CD1c-positive myeloid dendritic cell (primary cell): ENCODE data around the gene CNTN5.

ENCODE experiments used
- DNase-seq: peaks from one replicate; pipeline ENCODE4 v3.0.0-alpha.2; 2016; ENCODE audit errors: extremely low spot score

The CNTN5 gene

DNA sequence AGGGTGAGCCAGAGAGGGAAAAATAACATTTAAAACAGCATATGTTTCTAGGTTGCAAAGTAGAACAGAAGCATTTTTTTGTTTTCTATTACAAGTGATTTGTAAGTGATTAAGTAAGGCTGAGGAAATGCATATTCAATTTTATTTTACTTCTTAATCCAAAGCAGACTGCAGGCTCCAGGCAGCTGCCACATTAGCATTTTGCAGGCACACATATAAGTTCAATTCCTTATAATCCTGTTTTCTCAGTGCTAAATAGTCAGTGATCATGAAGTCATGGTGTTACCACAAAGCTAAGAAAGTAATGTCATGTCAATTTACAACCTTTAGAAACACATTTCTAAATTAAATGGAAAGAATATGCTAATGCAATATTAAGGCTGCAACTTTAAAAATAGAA is 149.8 kb downstream of the CNTN5 start:
- DNase-seq = no peak

GRCh38 chr11:99171330-99171729 is 150.6 kb downstream of the CNTN5 start:
- DNase-seq = no peak

DNA sequence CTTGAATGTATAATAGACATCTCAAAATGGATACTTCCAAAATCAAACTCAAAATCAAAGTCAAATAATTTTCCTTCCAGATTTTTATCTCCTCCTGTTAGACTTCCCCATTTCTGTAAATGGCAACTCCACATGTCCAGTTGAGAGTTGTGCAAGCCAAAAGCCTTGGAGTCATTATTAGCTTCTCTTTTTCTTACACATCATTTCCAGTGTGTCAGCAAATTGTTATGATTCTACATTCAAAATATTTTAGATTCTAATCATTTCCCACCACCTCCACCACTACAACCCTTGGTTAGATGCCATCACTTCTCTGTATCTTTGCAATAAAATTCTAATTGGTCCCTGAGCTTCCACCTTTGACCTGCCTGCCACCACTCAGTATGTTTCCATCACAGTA is 155.7 kb downstream of the CNTN5 start:
- DNase-seq = no peak

GRCh38 chr11:99177446-99177845 is 156.7 kb downstream of the CNTN5 start:
- DNase-seq = no peak

- no peak for DNase-seq
Observed at GRCh38 chr11:99184146-99184545, 163.4 kb downstream of the CNTN5 start.

- DNase-seq = no peak
Observed at GRCh38 chr11:99188221-99188620, 167.5 kb downstream of the CNTN5 start.

DNA sequence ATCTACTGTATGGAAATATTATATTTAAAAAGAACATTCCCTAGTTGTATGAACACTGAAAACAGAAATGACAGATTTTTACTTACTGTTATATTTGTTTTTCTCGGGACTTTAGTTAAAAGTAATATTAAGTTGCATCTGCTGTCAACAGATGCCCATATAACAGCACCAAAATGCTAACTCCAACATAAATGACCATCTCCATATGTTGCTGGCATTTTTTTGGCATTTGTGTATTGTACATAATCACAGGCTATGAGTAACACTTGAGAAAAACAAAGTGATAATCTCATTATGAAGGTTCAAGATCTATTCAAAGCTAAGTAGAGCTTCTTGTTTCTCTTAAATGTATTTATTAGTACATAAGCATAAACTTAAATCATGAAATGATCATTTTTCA is 172.0 kb downstream of the CNTN5 start:
- DNase-seq = no peak

DNA sequence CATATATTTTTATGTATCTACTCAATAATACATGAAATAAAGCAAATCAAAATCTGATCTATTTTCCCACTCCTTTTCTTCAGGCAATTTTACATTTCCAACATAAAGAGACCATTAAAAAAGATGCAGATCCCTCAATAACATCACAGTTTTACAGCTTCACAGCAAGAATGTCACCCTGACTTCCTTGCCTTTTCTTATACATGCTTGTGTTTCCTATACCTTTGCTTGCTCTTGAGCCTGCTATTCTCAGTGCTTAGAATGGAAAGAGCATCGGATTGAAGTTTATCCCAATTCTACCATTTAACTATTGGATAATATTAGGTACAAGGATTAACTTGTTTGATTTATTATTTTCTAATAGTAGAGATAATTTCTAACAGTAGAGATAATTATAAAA is 176.7 kb downstream of the CNTN5 start:
- no peak for DNase-seq

GRCh38 chr11:99198215-99198614 is 177.5 kb downstream of the CNTN5 start:
- DNase-seq = no peak

GRCh38 chr11:99199341-99199740 is 178.6 kb downstream of the CNTN5 start:
- DNase-seq = no peak

- no peak for DNase-seq
Observed at GRCh38 chr11:99200720-99201119, 180.0 kb downstream of the CNTN5 start.

DNA sequence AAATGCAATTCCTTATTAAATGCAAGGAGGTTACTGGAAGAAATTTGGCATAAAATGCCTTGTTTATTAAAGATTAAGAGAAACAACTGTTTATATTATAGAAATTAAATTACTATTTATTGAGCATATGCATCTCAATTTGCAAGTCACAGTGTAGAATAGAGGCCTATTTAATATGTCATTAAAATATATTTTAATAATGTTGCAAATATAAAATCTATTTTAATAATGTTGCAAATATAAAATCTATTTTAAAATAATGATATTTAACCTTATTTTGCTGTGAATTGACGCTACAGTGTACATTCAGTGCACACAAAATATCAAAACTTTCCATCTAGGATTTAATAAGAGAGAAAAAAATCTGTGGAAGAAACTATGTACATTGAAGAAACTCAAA is 188.1 kb downstream of the CNTN5 start:
- DNase-seq = no peak

GRCh38 chr11:99229544-99229943 is 208.8 kb downstream of the CNTN5 start:
- no peak for DNase-seq

DNA sequence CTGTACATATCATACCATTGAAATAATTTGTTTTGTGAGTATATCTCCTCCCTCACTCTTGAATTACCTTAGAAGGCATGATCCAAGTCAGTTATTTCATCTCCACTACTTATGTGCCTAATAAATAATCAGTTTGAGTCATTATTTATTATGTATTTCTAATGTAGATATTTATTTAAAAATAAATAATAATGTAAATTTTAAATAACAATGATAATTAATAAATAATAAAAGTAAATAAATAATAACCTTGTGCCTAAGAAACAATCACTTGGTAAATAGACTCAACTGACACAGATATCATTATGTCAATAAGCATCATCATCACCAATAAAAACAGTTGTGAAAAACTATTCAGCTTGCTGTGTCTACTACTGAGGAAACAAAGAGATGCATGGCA is 213.8 kb downstream of the CNTN5 start:
- no peak for DNase-seq

GRCh38 chr11:99238401-99238800 is 217.7 kb downstream of the CNTN5 start:
- DNase-seq = no peak

DNA sequence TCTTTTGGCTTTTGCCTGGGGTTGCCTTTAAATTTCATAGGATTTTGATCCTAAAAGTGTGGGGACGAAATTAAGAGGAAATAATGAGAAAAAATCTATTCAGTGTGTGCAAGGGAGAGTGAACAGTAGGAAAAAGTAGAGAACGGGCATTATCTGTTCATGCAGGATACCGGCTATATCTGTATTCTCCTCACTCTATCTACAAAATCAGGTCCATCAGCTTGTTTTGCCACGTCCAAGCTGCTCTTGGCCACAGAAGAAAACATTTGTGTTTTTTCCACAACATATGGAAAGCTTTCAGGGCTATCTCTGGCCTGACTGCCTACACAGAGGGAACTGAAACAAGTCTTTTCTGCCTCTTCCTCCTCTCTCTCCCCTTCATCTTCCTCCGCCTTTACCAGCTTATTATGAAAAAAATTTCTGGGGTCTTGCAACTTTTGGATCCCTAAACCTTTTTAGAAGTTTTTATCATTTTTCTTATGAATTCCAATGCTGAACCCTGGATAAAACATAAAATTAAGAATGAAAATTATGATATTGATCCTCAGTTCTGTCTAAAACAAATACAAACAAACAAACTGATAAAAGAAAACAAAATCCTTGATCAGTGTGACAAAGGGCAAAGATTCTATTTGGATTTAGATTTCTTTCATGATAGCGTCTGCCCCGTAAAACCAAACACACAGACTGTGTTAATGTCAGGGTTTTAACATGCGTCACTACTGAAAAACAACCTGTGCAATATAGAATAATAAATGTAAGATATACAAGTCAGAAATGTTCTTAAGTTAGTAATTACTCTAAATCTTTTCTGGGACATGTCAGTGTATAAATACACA is 219.7 kb downstream of the CNTN5 start:
- DNase-seq = no peak

- no peak for DNase-seq
Observed at GRCh38 chr11:99241066-99241465, 220.3 kb downstream of the CNTN5 start.

DNA sequence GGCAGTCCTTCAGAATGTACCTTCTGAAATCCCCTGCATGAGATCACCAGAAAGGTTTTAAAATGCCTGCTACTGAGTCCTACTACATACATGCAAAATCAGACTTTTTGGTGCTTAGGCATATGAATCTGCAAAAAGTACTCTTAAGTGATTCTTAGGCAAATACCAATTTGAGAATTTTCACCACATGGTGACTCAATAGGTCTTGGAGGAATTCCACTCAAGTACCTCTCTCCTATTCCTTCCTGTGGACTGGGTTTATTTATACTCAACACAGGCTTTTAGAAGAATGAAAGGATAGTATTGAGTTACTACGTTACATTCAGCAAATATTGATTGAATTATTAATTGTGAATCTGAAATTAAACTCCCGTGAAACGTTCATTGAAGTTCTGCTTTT is 223.9 kb downstream of the CNTN5 start:
- no peak for DNase-seq

- no peak for DNase-seq
Observed at GRCh38 chr11:99246199-99246598, 225.4 kb downstream of the CNTN5 start.

- no peak for DNase-seq
Observed at GRCh38 chr11:99256614-99257013, 235.9 kb downstream of the CNTN5 start.

GRCh38 chr11:99257131-99257530 is 236.4 kb downstream of the CNTN5 start:
- DNase-seq = no peak

GRCh38 chr11:99260696-99261095 is 239.9 kb downstream of the CNTN5 start:
- no peak for DNase-seq

- DNase-seq = no peak
Observed at GRCh38 chr11:99268886-99269285, 248.1 kb downstream of the CNTN5 start.

GRCh38 chr11:99271527-99271926 is 250.8 kb downstream of the CNTN5 start:
- no peak for DNase-seq
